H1 (cell line): ENCODE results near the gene MEMO1. TPM values are rescaled to one million over a fixed set of nuclear protein-coding genes. Genes with fewer than 3 reads are reported as not detected.

Experiments
- CTCF ChIA-PET: fragments of 300-600 bp; sonication (Branson Sonifier 250); formaldehyde crosslinking; loops from one replicate; lab custom pipeline; 2021; ENCODE audit not compliant: partially characterized antibody; lab: Charles Lee
- POLR2A ChIA-PET: fragments of 300-600 bp; sonication (Branson Sonifier 250); formaldehyde crosslinking; loops from one replicate; lab custom pipeline; 2021; ENCODE audit warnings: inconsistent platforms; ENCODE audit not compliant: partially characterized antibody; lab: Charles Lee
- DNase-seq, 2 experiments: peaks; one replicate each; pipeline versions ENCODE4 v3.0.0 to v3.0.0-alpha.2; 2010 to 2022; ENCODE audit warnings: low spot score in 2 of 2, low read depth in 1 of 2, mixed read lengths in 1 of 2
- FAIRE-seq: peaks from 2 replicates; lab custom pipeline; 2011; peaks lifted over from hg19 to GRCh38; lab: Jason Lieb, UNC
- H2AFZ ChIP-seq: 2 replicates; pipeline ENCODE4 v1.8.1; 2012; ENCODE audit warnings: low read length, inconsistent platforms
- H2AK5ac ChIP-seq: 2 replicates; pipeline ENCODE4 v1.6.1; 2013; ENCODE audit warnings: low read depth, low read length
- H2BK120ac ChIP-seq: replicated peaks from 2 replicates; pipeline ENCODE3; 2013; ENCODE audit warnings: low read depth, low read length, inconsistent platforms
- H2BK12ac ChIP-seq: 2 replicates; pipeline ENCODE4 v1.6.1; 2013; ENCODE audit warnings: low read depth, low read length
- H2BK15ac ChIP-seq: 2 replicates; pipeline ENCODE4 v1.6.1; 2013; ENCODE audit warnings: low read length
- H2BK20ac ChIP-seq: 2 replicates; pipeline ENCODE4 v1.6.1; 2013; ENCODE audit warnings: low read length
- H2BK5ac ChIP-seq: 2 replicates; pipeline ENCODE4 v1.6.1; 2013; ENCODE audit warnings: low read depth, low read length
- H3K14ac ChIP-seq: 2 replicates; pipeline ENCODE4 v1.6.1; 2013; ENCODE audit warnings: inconsistent platforms; ENCODE audit not compliant: insufficient read length
- H3K18ac ChIP-seq: 2 replicates; pipeline ENCODE4 v1.6.1; 2013; ENCODE audit warnings: low read length; ENCODE audit errors: extremely low read depth
- H3K23ac ChIP-seq: 2 replicates; pipeline ENCODE4 v1.6.1; 2013; ENCODE audit warnings: inconsistent platforms; ENCODE audit not compliant: insufficient read length
- H3K23me2 ChIP-seq: 2 replicates; pipeline ENCODE4 v1.6.1; 2013; ENCODE audit warnings: low read depth, low read length
- H3K27ac ChIP-seq: 2 replicates; pipeline ENCODE4 v1.6.1; 2011; ENCODE audit warnings: low read depth, low read length, inconsistent platforms
- H3K27me3 ChIP-seq, 4 experiments: replicated peaks in 1 of 4; 1 replicate in 1 of 4; 2 replicates in 3 of 4; pipeline versions ENCODE4 v1.6.1 to v1.8.1; 2011 to 2013; ENCODE audit warnings: low read length in 3 of 4, mild to moderate bottlenecking in 3 of 4, inconsistent platforms in 2 of 4, mixed read lengths in 2 of 4, moderate library complexity in 1 of 4; ENCODE audit not compliant: control insufficient read depth in 3 of 4, insufficient read depth in 3 of 4; ENCODE audit errors: extremely low read depth in 1 of 4
- H3K36me3 ChIP-seq, 4 experiments: 2 replicates each; pipeline versions ENCODE4 v1.6.1 to v1.8.1; 2011 to 2013; ENCODE audit warnings: mild to moderate bottlenecking in 4 of 4, low read length in 3 of 4, moderate library complexity in 2 of 4, control low read depth in 1 of 4, inconsistent platforms in 1 of 4; ENCODE audit not compliant: insufficient read depth in 4 of 4, control insufficient read depth in 2 of 4
- H3K4ac ChIP-seq: replicated peaks from 2 replicates; pipeline ENCODE3; 2013; ENCODE audit warnings: low read length, low read depth, mixed read lengths, inconsistent platforms; ENCODE audit not compliant: insufficient read length
- H3K4me1 ChIP-seq, 4 experiments: replicated peaks in 1 of 4; 1 replicate in 1 of 4; 2 replicates in 3 of 4; pipeline versions ENCODE4 v1.6.1 to v1.8.1; 2011 to 2013; ENCODE audit warnings: low read length in 3 of 4, inconsistent platforms in 2 of 4, mixed read lengths in 1 of 4; ENCODE audit not compliant: insufficient read depth in 4 of 4, control insufficient read depth in 3 of 4
- H3K4me2 ChIP-seq, 2 experiments: 2 replicates each; pipeline versions ENCODE4 v1.6.1 to v1.8.1; 2011 to 2013; ENCODE audit warnings: low read depth in 2 of 2, low read length in 2 of 2, control low read depth in 1 of 2, inconsistent platforms in 1 of 2, mild to moderate bottlenecking in 1 of 2; ENCODE audit not compliant: insufficient read depth in 1 of 2
- H3K4me3 ChIP-seq, 4 experiments: fragments of 200-600, 300-600 bp in 1 of 4; sonication (generic), shearing (Covaris generic), sonication (Bioruptor Twin) in 1 of 4; 2 replicates each; pipeline versions ENCODE4 v1.5.1 to v1.8.1; 2011 to 2016; ENCODE audit warnings: low read length in 4 of 4, low read depth in 3 of 4, control low read depth in 2 of 4, inconsistent platforms in 2 of 4, mild to moderate bottlenecking in 2 of 4, mixed read lengths in 1 of 4, moderate library complexity in 1 of 4; ENCODE audit not compliant: insufficient read depth in 2 of 4; ENCODE audit errors: extremely low read depth in 1 of 4
- H3K56ac ChIP-seq: replicated peaks from 2 replicates; pipeline ENCODE3; 2013; ENCODE audit warnings: low read depth, mild to moderate bottlenecking, mixed read lengths, low read length, inconsistent platforms; ENCODE audit not compliant: insufficient read length
- H3K79me1 ChIP-seq: 2 replicates; pipeline ENCODE4 v1.6.1; 2013; ENCODE audit warnings: low read depth, low read length, control low read depth
- H3K79me2 ChIP-seq, 2 experiments: 2 replicates each; pipeline versions ENCODE4 v1.6.1 to v1.8.1; 2012 to 2013; ENCODE audit warnings: low read length in 2 of 2, mild to moderate bottlenecking in 2 of 2, inconsistent platforms in 1 of 2; ENCODE audit not compliant: insufficient read depth in 2 of 2, control insufficient read depth in 1 of 2
- H3K9ac ChIP-seq, 4 experiments: replicated peaks in 1 of 4; 1 replicate in 1 of 4; 2 replicates in 3 of 4; pipeline versions ENCODE4 v1.6.1 to v1.8.1; 2011 to 2013; ENCODE audit warnings: low read depth in 3 of 4, low read length in 3 of 4, control low read depth in 2 of 4, mild to moderate bottlenecking in 2 of 4, moderate library complexity in 2 of 4, inconsistent platforms in 1 of 4; ENCODE audit errors: extremely low read depth in 1 of 4
- H3K9me3 ChIP-seq, 2 experiments: 2 replicates each; pipeline versions ENCODE4 v1.6.1 to v1.8.1; 2012 to 2013; ENCODE audit warnings: mild to moderate bottlenecking in 2 of 2, moderate library complexity in 2 of 2, control low read depth in 1 of 2, inconsistent platforms in 1 of 2, low read depth in 1 of 2, low read length in 1 of 2, mixed read lengths in 1 of 2; ENCODE audit not compliant: insufficient read depth in 2 of 2
- H4K20me1 ChIP-seq, 2 experiments: replicated peaks in 1 of 2; 2 replicates each; pipeline versions ENCODE3 to v1.8.1; 2011 to 2013; ENCODE audit warnings: inconsistent platforms in 2 of 2, low read length in 2 of 2, mild to moderate bottlenecking in 1 of 2; ENCODE audit not compliant: insufficient read depth in 2 of 2, control insufficient read depth in 1 of 2
- H4K5ac ChIP-seq: 2 replicates; pipeline ENCODE4 v1.6.1; 2013; ENCODE audit warnings: low read length, low read depth, mixed read lengths, inconsistent platforms; ENCODE audit not compliant: insufficient read length
- H4K8ac ChIP-seq: 2 replicates; pipeline ENCODE4 v1.8.0; 2013; ENCODE audit warnings: mild to moderate bottlenecking, moderate library complexity, low read length, inconsistent platforms; ENCODE audit not compliant: insufficient read depth; ENCODE audit errors: extremely low read depth
- H4K91ac ChIP-seq: replicated peaks from 2 replicates; pipeline ENCODE3; 2013; ENCODE audit warnings: low read length, mixed read lengths, inconsistent platforms; ENCODE audit not compliant: insufficient read length
- BACH1 ChIP-seq: IDR thresholded peaks from 2 replicates; pipeline ENCODE4 v1.6.1; 2012; ENCODE audit warnings: low read length, improper control_type of control experiment
- KDM5A ChIP-seq: fragments of 200-600 bp; IDR thresholded peaks from 2 replicates; pipeline ENCODE4 v1.7.1; 2012; ENCODE audit warnings: mild to moderate bottlenecking, low read length, inconsistent platforms, mixed read lengths
- NRF1 ChIP-seq: IDR thresholded peaks from 2 replicates; pipeline ENCODE4 v1.6.1; 2011; ENCODE audit warnings: mild to moderate bottlenecking, low read depth, low read length, improper control_type of control experiment
- SP2 ChIP-seq: IDR thresholded peaks from 2 replicates; pipeline ENCODE4 v1.6.1; 2012; ENCODE audit warnings: mild to moderate bottlenecking, low read length, inconsistent platforms
- TAF7 ChIP-seq: optimal IDR thresholded peaks from 2 replicates; pipeline ENCODE3; 2011; ENCODE audit warnings: low read depth, mild to moderate bottlenecking, inconsistent platforms, low read length, moderate library complexity, borderline replicate concordance
- WGBS, 2 experiments: shearing (Covaris generic) in 1 of 2; methylation state at CpG; one replicate each; pipeline versions ENCODE4 v1.1.6 to v1.1.7; 2013 to 2015; ENCODE audit warnings: low lambda C conversion rate in 2 of 2, mixed read lengths in 2 of 2, inconsistent platforms in 1 of 2, low coverage in 1 of 2, missing lambda C conversion rate in 1 of 2; ENCODE audit not compliant: insufficient replicate concordance in 2 of 2, insufficient coverage in 1 of 2, insufficient read length in 1 of 2; ENCODE audit errors: extremely low coverage in 1 of 2, missing lambda C conversion rate in 1 of 2; 5-methylcytosine and 5-hydroxymethylcytosine counted together
- polyA plus RNA-seq, 7 experiments: library from polyadenylated mRNA; depleted of rRNA in 3 of 7; stranded (reverse) in 5 of 7; unstranded in 2 of 7; fragments of >200 nt in 5 of 7; fragments of 200-250 nt in 2 of 7; gene quantifications; 1 replicate in 5 of 7; 2 replicates in 1 of 7; 4 replicates in 1 of 7; pipeline versions ENCODE4 v1.2.1 to v1.2.3, GENCODE V29; 2011 to 2013; ENCODE audit warnings: missing spikeins in 2 of 7, mixed read lengths in 2 of 7
- total RNA-seq: library from RNA; stranded (reverse); fragmentation: NEBNext Ultra II Directional; extraction: Animal tissue kit (Norgen Biotek cat#: 25700); gene quantifications from 2 replicates; pipeline ENCODE4 v1.2.1, GENCODE V29; 2021
- TF ChIP-seq, protein P1 (sequence below): IDR thresholded peaks from 2 replicates; pipeline ENCODE4 v1.6.1; 2012; ENCODE audit warnings: inconsistent platforms

MEMO1 gene
- total and polyA plus RNA-seq, 2 of the 8 experiments (the other 6 are each of a cell fraction or from before 2014, with no cell fraction given) = 26.9 to 54.7 TPM

DNA sequence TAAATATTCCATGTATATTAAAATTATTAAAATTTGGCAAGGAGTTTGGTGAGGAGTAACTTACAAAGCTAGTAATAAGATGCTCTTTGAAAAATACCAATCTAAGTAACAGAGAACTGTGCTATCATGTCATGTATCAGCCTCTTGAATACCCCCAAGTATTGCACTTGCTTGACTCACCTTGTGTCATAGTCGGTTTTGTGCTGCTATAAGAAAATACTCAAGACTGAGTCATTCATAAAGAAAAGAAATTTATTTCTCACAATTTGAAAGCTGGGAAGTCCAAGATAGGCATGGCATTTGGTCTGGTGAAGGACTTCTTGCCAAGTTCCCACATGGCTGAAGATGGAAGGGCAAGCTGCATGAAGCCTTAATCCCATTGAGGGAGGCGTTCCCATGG, 179.2 kb downstream of the MEMO1 start:
- Histone ChIP-seq H3K9ac (no peak overlapping the region), H3K79me1 (no peaks in the 10 kb centered on the region), H3K79me2 (no peaks in the 10 kb centered on the region), H3K4me2 (no peak overlapping the region), H2BK20ac (no peak overlapping the region), H3K18ac (no peak overlapping the region), H3K4ac (no peak overlapping the region), H3K4me1 (no peaks in the 10 kb centered on the region), H2BK15ac (no peak overlapping the region), H3K27me3 (no peaks in the 10 kb centered on the region), H3K14ac (no peak overlapping the region), H3K9me3 (peaks cover 12 to 24% of the 10 kb centered on the region in 2 experiments), H3K27ac (no peak overlapping the region), H2BK5ac (no peak overlapping the region), H3K36me3 (no peaks in the 10 kb centered on the region), H3K56ac (no peak overlapping the region), H2AFZ (no peak overlapping the region), H3K23ac (no peak overlapping the region), H2BK12ac (no peak overlapping the region), H4K5ac (no peak overlapping the region), H3K4me3 (no peak overlapping the region), H4K91ac (no peak overlapping the region), H4K20me1 (no peaks in the 10 kb centered on the region), H2BK120ac (no peak overlapping the region), H4K8ac (no peak overlapping the region), H2AK5ac (no peak overlapping the region), H3K23me2 (no peaks in the 10 kb centered on the region)
- 88% methylated on average over 2 of the region's 2 CpGs; no CpG with 5 or more reads in 1 of the 2 experiments for WGBS, 2 experiments
- ChIA-PET POLR2A (no interaction called here), CTCF (interaction anchor here (1.0 kb wide), 1 partner anchor 140 kb away, joined by 3 read pairs; no protein-coding TSS in a partner anchor)
- FAIRE-seq (no peak), DNase-seq (no peak)
- TF ChIP-seq, protein P1, sequence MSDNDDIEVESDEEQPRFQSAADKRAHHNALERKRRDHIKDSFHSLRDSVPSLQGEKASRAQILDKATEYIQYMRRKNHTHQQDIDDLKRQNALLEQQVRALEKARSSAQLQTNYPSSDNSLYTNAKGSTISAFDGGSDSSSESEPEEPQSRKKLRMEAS = no peak
- TF ChIP-seq SP2 (no peak), KDM5A (no peak), BACH1 (no peak), TAF7 (no peak), NRF1 (no peak)
